ENCODE measurements around the gene CAD. TPM values are rescaled to one million over a fixed set of nuclear protein-coding genes. Genes with fewer than 3 reads are reported as not detected.
A peak's percentile ranks its signal among the peaks of the same experiment; 100 is the strongest.

CAD gene
- total and polyA plus RNA-seq, 10 of the 15 experiments (the other 5 are each of a cell fraction or from before 2014, with no cell fraction given): 7.6 to 119 (median 50.7) TPM

DNA sequence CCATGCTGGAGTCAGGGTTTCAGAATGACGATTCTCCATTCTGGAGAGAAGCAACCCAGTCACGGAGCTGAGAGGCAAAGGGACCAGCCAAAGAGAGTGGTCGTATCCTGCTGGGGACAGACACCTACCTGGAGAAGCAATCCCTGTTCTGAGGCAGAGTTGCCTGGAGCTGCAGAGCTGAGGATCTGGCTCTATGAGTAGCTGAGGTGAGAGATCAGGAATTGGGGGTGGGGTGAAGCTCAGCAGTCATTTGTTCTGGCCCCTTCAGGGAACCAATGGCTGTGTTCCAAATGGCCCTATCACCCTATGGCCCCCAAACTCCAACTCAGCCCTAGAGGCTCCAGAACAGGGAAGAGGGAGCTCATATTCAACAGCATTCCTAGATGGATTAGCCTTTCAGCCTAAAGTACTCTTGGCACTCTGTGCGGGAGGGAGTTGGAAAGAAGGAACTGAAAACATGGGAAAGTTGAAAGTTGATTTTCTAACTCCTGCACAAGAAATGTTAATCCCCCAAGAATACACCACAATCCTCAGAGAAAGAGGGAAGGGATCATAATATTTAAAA, 8.6 kb upstream of the CAD start (continued):
- TF ChIP-seq, protein P1, sequence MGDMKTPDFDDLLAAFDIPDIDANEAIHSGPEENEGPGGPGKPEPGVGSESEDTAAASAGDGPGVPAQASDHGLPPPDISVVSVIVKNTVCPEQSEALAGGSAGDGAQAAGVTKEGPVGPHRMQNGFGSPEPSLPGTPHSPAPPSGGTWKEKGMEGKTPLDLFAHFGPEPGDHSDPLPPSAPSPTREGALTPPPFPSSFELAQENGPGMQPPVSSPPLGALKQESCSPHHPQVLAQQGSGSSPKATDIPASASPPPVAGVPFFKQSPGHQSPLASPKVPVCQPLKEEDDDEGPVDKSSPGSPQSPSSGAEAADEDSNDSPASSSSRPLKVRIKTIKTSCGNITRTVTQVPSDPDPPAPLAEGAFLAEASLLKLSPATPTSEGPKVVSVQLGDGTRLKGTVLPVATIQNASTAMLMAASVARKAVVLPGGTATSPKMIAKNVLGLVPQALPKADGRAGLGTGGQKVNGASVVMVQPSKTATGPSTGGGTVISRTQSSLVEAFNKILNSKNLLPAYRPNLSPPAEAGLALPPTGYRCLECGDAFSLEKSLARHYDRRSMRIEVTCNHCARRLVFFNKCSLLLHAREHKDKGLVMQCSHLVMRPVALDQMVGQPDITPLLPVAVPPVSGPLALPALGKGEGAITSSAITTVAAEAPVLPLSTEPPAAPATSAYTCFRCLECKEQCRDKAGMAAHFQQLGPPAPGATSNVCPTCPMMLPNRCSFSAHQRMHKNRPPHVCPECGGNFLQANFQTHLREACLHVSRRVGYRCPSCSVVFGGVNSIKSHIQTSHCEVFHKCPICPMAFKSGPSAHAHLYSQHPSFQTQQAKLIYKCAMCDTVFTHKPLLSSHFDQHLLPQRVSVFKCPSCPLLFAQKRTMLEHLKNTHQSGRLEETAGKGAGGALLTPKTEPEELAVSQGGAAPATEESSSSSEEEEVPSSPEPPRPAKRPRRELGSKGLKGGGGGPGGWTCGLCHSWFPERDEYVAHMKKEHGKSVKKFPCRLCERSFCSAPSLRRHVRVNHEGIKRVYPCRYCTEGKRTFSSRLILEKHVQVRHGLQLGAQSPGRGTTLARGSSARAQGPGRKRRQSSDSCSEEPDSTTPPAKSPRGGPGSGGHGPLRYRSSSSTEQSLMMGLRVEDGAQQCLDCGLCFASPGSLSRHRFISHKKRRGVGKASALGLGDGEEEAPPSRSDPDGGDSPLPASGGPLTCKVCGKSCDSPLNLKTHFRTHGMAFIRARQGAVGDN (IDR thresholded peaks at IDR 0.05): no peak
- TF ChIP-seq SPI1 (IDR thresholded peaks at IDR 0.05; ENCODE audit: borderline replicate concordance, insufficient read depth, low read depth, low read length): peak; percentile 26; the same call in 1 of the 2 replicates

DNA sequence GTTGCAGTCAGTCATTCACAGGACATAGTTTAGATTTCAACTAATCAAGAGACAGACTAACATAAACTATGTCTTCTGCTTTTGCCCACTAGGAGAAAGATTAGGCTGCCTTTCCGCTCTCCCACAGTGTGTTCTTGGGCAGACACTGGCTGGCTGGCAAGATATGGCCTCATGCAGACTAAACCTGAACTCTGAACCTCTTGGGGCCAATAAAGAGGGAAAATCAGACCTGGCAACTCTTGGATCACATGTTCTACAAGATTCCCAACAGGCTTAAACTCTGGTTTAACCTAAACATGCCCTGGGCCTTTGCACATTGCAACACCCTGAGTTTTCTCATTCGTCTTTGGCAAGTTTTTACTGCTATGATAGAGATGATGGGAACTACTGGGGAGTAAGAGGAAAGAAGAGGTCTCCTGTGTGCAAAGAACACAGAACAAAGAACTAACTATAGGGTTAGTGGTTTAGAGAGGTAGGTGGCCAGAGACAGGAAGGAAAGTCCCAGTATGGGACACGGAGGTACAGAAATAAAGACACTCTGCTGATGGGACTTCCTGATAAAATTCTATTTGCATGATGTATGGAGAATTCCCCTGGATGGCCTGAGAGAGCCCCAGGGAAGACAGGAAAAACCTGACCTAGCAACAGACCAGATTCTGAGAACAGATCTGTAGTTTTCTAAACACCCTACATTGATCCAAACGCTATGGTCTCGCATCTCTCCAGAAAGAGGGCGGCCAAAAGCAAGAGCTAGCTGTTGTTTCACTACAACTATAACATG, 7.4 kb upstream of the CAD start:
- intact Hi-C loops (cut with micrococcal nuclease; ENCODE audit: unreplicated experiment): loop anchor here (10.0 kb wide), 1 partner anchor 145 kb away; the partner anchor contains the start of gene GTF3C2
- CTCF ChIA-PET: interaction anchor here (2.0 kb wide), 1 partner anchor 70 kb away, joined by 6 read pairs; no protein-coding TSS in a partner anchor
- TF ChIP-seq JUNB (IDR thresholded peaks at IDR 0.05) (no peak), IKZF1 (conservative IDR thresholded peaks at IDR 0.05) (peak; percentile 28; the same call in 1 of the 2 replicates), ZNF24 (IDR thresholded peaks at IDR 0.05) (no peak), BRCA1 (IDR thresholded peaks at IDR 0.05; ENCODE audit: low read depth, low read length) (no peak), SIN3A (IDR thresholded peaks at IDR 0.05; ENCODE audit: low read depth, low read length) (no peak), IKZF2 (IDR thresholded peaks at IDR 0.05) (peak in 1 of 2 experiments; percentile 25; a peak in 1 of 4 replicates), ZBTB4 (CRISPR knock-in tag; IDR thresholded peaks at IDR 0.05) (no peak), RUNX3 (IDR thresholded peaks at IDR 0.05; ENCODE audit: low read length) (peak; percentile 52), NFYA (IDR thresholded peaks at IDR 0.05; ENCODE audit: borderline replicate concordance, low read depth, low read length) (no peak)
- TF ChIP-seq, protein P2, sequence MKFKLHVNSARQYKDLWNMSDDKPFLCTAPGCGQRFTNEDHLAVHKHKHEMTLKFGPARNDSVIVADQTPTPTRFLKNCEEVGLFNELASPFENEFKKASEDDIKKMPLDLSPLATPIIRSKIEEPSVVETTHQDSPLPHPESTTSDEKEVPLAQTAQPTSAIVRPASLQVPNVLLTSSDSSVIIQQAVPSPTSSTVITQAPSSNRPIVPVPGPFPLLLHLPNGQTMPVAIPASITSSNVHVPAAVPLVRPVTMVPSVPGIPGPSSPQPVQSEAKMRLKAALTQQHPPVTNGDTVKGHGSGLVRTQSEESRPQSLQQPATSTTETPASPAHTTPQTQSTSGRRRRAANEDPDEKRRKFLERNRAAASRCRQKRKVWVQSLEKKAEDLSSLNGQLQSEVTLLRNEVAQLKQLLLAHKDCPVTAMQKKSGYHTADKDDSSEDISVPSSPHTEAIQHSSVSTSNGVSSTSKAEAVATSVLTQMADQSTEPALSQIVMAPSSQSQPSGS (IDR thresholded peaks at IDR 0.05; ENCODE audit: low read length): no peak

More for the DNA sequence above, 7.4 kb upstream of the CAD start:
- Histone ChIP-seq H3K27me3 (replicated peaks in 1 of 2; ENCODE audit: control insufficient read depth in 2 of 2, insufficient read depth in 2 of 2, low read length in 1 of 2) (no peaks in the 10 kb centered on the region), H3K9me3 (replicated peaks; ENCODE audit: control insufficient read depth, insufficient read depth, low read length) (no peaks in the 10 kb centered on the region), H3K79me2 (ENCODE audit: control insufficient read depth, insufficient read depth, low read length) (peaks cover 55% of the 10 kb centered on the region), H4K20me1 (ENCODE audit: control insufficient read depth, insufficient read depth) (no peaks in the 10 kb centered on the region), H3K27ac (ENCODE audit: control insufficient read depth, insufficient read depth) (peak overlapping the region; percentile 60), H3K36me3 (ENCODE audit: control insufficient read depth in 2 of 2, insufficient read depth in 2 of 2, low read length in 1 of 2) (peaks cover 11 to 13% of the 10 kb centered on the region in 2 experiments; a peak in 3 of 4 replicates), H2AFZ (ENCODE audit: control insufficient read depth, low read depth, low read length) (peak overlapping the region; percentile 28), H3K9ac (ENCODE audit: control insufficient read depth, insufficient read depth, low read length) (peak overlapping the region; percentile 55), H3K4me1 (ENCODE audit: control insufficient read depth, insufficient read depth, low read length) (peaks cover 7% of the 10 kb centered on the region), H3K4me3 (peak overlapping the region; percentile 29; the same call in 1 of the 2 replicates), H3K4me2 (ENCODE audit: control insufficient read depth, insufficient read depth) (peak overlapping the region; percentile 12)
- ChIA-PET SMC1A (ENCODE audit: uncharacterized antibody, unreplicated experiment) (interaction anchor here (0.7 kb wide), 1 partner anchor 61 kb away, joined by 3 read pairs; no protein-coding TSS in a partner anchor), RAD21 (ENCODE audit: unreplicated experiment) (interaction anchor here (0.6 to 1.3 kb wide), 2 partner anchors 76 to 422 kb away, joined by 3 read pairs; no protein-coding TSS in a partner anchor), POLR2A (no interaction called here)
- in situ Hi-C loops (cut with MboI): no loop called here
- DNase-seq (ENCODE audit: low read depth, low spot score) (no peak), ATAC-seq (no peak), FAIRE-seq (peak; percentile 18)
- no TSS peak for BruUV-seq (replicated peaks)
- WGBS (ENCODE audit: insufficient coverage, insufficient replicate concordance, low lambda C conversion rate, missing lambda C conversion rate): 71% methylated on average over 6 of the region's 6 CpGs

All from GM12878 (cell line).